ENCODE data around the gene WNT11.
"Not testable (repeated sequence)": the region's sequence is repeated elsewhere in the genome, so short reads cannot be mapped to it uniquely, and the experiment has no call there.

Gene WNT11

DNA sequence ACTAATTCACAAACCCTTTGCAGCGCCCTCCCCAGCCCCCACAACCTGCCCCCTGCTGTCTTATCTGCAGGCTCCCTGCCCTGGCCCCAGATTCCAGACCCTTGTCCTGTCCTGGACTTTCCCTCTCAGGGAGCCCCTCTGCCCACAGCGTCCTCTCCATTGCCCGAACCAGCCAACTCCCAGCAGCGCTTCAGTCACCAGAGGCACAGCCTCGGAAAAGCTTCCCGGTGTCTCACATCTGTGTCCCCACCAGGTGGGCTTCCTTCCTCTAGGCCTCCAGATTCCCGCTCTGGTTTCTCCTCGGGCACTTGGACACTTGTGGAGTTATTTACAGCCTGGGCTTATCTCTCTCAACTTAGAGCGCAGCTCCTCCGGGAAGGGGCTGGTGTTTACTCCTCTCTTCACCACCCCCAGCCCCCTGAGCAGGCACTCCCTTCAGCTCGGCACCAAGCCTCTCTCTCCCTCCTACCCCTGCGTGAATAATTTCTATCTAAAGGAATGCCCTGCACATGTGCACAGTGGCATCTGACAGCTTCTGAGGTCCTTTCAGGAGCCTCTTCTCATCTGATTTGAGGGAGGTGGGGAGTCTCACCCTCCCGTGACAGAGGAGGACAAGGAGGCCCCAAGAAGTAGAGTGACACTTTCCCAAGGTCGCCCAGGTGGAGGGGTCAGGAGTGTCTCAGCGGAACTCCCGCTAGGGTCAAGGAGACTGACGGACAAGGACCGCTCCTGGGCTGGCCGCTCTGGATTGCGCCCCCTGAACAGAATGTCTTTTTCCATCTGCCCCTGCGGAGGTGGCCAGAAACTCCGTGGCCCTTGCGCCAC is 838 bp downstream of the WNT11 start:
- FAIRE-seq, result no peak
- no peak for DNase-seq (ENCODE audit: insufficient read length, low spot score)

DNA sequence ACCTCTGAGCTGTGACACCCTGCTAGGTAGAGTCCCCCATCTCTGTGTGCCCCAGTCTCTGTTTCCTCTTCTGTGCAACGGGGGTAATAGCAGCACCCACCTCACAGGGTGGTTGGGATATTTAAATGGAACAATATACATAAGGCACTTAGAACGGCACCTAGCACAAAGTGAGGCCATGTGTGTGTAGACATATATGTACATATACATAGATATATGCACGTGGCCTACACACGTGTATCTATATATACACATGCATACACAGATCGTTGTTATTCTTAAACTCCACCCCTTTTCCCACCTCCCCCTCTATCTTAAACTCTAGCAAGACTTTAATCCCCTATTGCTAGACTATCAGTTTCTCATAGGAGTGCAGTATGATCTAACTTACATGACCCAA is 2.4 kb downstream of the WNT11 start:
- DNase-seq (ENCODE audit: insufficient read length, low spot score) (no peak), FAIRE-seq (no peak)

DNA sequence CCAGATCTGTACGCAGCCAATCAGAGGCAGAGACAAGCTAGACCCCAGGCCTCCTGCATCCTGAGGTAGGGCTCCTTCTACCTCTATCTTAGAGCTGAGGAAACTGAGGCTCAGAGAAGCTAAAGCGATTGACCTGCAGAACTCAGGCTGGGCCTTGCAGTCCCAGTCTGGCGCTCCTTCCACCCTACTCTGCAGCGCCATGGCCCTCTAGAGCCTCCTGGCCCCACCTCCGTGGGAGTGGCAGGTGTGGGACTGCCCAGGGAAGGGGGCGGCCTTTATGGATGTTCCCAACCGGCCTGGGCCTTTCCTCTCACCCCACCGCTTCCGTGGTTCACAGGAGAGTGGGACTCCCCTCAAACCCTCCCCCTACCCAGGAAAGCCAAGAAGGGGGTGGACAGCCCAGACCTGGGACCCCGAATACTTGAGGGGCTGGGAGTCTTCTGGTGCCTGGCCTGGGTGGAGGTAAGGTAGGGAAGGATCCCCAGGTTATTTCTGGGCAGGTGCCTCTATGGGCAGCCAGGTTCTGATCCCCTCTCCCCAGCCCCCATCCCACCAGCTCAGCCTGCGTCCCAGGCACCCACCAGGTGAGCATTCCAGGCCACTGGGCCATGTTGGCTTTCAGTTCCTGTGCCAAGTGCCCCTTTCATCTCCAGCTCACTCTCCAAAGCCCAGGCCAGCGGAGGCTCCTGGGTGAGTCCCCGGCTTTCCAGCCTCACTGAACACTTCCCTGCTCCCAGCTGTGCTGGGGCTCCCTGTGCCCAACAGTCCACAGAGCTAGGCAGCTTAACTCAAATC is 3.0 kb downstream of the WNT11 start:
- no peak for DNase-seq (ENCODE audit: insufficient read length, low spot score)
- no peak for FAIRE-seq

DNA sequence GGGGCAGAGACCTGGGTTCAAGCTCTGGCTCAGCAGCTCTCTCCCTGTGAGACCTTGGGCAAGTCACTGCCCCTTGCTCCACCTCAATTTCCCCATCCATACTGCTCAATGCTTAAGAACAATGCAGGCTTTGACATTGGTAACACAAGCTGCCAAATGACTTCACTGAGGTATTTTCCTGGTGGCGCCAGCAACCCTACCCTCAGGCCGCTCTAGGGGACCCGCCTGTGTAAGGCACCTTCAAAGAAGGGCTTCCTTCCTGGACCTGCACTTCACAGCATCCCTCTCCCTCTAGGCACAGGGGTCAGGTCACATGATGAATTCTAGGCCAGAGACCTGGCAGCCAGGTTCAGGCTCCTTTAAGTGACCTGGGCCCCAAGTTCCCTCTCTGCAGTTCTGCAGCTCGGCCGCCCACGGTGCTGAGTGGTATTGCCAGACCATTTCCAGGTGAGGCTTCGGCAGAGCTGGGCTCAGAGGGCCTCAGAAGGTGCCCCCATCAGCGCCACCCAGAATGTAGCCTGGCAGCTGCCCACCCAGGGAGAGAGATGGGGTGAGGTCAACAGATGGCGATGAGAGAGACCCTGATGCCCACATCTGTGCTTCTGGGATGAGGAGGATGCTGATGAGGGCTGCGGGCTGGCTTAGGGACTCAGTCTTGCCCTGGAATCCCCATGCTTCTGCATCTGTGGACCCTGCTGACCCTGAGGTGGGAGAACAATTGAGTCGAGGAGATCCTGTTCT is 4.5 kb downstream of the WNT11 start:
- no peak for FAIRE-seq
- DNase-seq (ENCODE audit: insufficient read length, low spot score), result no peak

DNA sequence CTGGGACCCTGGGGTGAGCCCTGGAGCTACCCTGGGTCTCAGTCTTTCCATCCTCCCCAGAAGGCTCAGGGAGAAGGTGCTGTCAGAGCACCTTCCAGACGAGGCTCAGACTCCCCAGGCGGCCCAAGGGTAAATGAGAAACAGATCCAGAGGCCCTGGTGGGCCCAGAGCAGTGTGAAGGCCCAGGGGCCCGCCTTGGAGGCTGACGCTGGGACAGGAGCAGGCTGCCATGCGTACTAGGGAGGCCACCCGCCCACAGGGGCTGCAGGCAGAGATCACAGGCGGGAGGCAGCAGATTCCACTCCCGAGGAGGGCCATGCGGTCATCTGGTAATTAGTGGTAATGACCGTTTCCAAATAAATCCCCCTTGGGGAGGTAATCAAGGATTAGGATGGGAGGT is 5.2 kb downstream of the WNT11 start:
- FAIRE-seq (no peak), DNase-seq (ENCODE audit: insufficient read length, low spot score) (no peak)

DNA sequence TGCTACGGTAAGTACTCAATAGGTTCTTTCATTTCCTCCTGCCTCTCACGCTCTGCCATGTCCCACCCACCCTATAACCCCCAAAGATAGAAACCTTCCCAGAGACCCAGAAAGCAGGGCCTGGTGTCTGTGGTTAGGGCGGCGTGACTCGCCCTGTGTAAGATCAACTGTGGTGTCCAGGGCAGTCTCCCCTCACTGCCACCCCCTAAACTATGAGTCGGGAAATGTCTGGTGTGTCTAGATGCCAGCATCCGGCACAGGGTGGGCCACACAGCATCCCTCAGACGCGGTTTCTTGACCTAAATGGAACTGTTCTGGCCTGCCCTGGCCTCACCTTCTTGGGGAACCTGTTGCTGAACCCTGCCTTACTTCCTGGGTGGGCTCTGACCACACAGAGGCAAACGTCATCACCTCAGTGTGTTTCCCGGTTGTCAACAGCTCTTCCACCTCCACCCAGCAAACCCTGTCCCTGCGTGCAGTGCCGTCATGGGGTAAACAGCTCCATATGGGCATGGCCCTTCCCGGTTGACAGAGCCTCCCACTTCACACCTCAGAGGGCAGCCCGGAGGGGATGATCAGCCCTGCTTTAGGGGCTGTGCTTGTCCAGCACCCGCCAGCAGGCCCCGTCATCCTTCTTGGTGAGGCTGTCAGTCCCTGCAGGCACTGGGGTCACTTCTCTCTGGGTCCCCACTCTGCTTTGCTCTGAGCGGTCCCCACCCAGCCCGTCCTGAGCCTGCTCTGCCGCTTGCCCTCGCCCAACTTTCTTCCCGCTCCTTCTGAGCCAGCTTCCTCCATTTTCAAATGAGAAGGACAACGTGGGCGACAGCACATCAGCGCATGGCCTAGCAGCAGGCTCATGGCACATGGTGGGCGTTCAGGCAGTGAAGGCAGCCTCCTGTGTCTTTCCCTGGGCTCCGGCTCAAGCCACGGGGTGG is 6.0 kb downstream of the WNT11 start:
- FAIRE-seq, result no peak

DNA sequence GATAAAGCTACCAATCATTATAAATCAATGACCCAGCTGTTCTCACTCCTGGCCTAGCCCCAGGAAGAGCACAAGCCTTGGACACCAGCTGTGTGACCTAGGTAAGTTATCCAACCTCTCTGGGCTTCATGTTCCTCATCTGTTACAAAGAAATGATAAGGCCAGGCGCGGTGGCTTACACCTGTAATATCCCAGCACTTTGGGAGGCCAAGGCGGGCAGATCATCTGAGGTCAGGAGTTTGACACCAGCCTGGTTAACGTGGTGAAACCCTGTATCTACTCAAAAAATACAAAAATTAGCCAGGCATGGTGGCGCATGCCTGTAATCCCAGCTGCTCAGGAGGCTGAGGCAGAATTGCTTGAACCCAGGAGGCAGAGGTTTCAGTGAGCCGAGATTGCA is 7.6 kb downstream of the WNT11 start:
- not testable (repeated sequence) for FAIRE-seq; DNase-seq (ENCODE audit: insufficient read length, low spot score)

More for the DNA sequence above, 6.0 kb downstream of the WNT11 start:
- DNase-seq (ENCODE audit: insufficient read length, low spot score), result no peak

DNA sequence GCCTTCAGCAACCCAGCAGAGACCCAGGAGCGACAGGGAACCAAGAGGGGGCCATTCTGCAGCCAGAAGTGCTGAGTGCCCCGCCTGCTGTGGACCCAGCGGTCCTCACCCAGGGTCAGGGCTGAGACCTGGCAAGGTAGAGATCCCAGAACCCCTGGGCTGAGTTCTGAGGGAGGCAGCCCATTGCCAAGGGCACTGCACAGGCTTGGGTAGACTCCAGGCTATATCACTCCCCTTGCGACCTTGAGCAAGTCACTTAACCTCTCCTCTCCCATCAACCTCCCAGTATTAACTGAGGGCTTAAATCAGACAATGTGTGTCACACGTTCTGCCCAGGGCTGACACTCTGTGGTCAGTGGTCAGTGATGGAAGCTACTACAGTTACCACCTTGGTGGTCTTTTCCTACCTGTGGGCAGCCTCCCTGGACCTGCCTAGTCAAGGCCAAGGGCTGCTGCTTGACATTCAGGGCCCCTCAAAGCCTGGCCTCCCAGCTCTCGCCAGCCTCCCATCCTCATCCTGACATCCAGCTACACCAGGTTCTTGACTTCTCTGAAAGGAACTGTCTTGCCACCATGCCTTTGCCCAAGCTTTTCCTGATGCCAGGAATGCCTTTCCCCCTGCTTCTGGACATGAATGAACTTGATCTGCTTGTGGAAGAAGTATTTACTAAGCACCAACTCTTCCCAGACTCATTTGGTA is 8.2 kb downstream of the WNT11 start:
- FAIRE-seq (no peak), DNase-seq (ENCODE audit: insufficient read length, low spot score) (no peak)

DNA sequence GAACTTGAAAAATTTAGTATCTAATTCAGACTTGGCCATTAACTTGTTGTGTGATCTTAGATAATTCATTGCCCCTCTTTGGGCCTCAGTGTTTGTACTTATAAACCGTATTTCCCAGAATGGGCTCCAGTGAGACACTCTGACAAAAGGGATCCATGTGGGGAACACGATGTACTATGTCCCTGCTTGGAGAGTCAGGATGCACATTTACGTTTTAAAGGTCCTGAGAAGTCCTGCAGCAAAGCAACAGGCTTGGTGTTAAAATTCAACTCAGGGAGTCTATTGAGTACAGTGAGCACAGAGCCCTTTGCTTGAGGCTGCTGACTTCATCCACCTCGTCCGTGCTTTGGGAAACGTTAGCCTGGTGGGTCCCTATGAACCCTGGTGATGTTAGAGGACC is 9.0 kb downstream of the WNT11 start:
- no peak for DNase-seq (ENCODE audit: insufficient read length, low spot score)

DNA sequence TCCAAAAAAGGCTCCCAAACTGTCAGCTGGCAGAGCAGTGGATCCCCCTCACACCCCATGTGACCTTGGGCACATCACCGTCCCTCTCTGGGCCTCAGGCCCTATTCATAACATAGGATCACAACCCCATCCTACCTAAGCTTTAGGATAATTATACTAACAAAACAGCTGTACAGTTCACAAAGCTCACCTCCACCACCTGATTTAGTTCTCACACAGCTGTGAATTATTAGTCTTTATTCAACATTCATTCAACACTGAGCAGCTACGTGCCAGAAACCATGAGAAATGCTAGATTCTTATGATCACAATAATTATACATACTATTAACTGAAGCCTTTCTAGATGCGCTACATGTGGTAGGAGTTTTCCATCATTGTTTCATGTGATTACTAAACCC is 9.5 kb downstream of the WNT11 start:
- DNase-seq (ENCODE audit: insufficient read length, low spot score) (no peak), FAIRE-seq (peak; percentile 4)

More for the DNA sequence above, 9.0 kb downstream of the WNT11 start:
- FAIRE-seq, result no peak

DNA sequence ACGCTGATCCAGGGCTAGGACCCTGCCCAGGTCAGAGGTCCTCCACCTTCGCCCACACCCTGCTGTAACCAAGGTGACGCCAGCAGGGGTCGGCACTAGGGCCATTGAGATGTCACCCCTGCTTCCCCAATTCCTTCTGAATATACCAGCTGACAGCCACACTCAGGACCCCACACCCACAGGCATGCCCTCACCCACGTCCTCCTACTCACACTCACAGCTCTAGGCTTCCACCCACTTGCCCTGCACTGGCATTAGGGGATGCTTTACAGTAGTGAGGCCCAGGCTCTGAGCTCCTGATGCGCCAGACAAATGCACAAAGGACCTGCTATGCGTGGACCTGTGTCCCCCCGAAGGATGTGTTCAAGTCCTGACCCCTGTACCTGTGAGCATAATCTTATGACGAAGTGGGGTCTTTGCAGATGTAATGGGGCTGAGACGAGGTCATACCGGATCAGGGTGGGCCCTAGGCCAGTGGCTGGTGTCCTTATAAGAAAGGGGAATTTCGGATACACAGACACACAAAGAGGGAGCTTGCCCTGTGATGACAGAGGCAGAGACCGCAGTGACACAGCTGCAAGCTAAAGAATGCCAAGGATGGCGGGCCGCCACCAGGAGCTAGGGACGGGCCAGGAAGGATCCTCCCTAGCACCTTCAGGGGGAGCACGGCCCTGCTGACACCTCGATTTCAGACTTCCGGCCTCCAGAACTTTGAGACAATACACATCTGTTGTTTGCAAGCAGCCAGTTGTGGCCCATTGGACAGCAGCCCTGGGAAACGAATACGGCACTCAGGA is 11.2 kb downstream of the WNT11 start:
- FAIRE-seq (no peak), DNase-seq (ENCODE audit: insufficient read length, low spot score) (no peak)

DNA sequence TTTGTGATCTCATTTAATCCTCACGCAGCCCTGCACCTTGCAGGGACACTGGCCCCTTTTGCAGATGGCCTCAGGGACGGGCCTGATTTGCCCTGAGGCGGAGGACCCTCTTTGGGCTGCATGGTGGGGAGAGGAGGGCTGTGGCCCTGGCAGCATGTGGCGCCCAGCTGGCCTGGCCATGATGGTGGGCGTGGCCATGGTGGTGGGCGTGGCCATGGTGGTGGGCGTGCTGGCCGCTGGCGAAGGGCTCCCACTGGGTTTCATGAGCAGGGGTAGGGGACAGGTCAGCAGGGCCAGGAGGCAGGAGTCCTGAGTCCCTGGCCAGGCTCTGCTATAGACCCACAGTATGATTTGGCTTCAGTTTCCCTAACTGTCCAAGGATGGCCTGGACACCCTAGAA is 13.1 kb downstream of the WNT11 start:
- FAIRE-seq, result no peak
- no peak for DNase-seq (ENCODE audit: insufficient read length, low spot score)

DNA sequence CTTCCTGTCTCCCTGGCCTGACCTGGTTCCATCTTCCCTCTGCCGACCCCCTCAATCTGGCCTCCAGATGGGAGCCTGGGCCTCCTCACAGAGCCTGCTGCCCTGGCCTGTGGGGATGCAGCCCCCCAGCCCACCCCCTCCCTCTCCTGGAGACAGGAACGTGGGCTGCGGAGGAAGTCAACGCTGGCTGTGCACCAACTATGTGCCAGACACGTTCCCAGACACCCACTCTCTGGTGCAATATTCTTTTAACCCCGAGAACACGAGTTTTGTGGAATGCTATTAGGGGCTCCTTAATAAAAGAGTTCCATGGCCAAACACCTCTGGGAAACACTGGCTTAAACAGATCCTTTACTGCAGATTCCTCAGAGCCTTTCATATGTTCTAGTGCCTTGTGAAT is 15.9 kb downstream of the WNT11 start:
- peak; percentile 54 for FAIRE-seq
- no peak for DNase-seq (ENCODE audit: insufficient read length, low spot score)

DNA sequence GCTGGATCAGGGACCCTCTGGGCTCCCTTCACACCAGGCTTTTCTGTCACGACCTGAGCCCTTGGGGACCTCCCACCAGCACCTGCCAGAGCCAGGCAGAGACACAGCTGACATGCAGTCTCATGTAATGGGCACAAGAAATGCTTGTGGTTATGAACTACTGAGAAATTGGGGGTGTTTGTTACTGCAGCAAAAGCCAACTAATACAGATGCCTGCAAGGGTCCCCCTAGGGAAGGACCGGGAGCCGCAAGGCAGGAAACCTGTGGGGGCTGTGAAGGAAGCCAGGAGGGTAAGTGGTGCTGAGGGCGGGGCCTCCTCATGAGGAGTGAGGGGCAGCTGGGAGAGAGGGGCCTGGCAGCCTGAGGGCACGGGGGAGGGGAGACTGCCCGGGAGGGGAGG is 16.6 kb downstream of the WNT11 start:
- FAIRE-seq (no peak), DNase-seq (ENCODE audit: insufficient read length, low spot score) (no peak)

DNA sequence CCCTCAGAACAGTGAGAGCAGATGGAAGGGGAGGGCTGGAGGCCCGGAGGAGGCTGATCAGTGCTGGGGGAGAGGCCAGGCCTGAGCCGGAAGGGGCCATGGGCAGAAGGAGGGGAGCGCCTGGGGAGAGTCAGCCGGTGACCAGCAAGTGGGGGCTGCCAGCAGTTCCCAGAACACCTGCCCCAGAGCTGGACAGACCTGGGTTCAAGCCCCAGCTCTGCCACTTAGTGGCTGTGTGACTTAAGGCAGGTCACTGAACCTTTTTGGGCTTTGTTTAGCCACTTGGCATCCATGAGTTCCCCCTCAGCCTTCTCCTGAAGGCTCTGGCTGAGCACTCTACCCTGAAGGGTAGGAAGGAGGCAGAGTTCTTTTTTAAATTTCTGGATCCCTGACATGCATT is 17.4 kb downstream of the WNT11 start:
- DNase-seq (ENCODE audit: insufficient read length, low spot score), result no peak
- FAIRE-seq, result no peak

DNA sequence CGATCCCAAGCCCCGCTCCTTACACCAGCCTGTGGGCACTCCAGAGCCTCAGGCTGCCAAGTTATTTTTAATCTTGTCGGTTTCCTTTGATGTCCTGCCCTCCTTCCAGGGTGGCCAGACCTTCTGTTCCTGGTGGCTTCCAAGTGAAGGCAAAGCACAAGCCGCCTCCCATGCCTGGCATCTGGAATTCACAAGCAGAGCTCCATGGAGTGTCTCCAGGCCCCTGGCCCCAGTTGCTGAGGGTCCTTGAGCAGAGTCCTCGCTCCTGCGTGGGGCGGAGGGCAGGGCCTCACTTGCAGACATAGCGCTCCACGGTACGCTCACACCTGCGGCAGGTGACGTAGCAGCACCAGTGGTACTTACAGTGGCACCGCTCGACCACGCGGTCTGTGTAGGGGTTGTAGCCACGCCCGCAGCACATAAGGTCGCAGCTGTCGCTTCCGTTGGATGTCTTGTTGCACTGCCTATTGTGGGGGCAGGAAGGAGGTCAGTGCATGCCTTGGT is 19.5 kb downstream of the WNT11 start:
- DNase-seq (ENCODE audit: insufficient read length, low spot score) (no peak), FAIRE-seq (peak; percentile 38)

DNA sequence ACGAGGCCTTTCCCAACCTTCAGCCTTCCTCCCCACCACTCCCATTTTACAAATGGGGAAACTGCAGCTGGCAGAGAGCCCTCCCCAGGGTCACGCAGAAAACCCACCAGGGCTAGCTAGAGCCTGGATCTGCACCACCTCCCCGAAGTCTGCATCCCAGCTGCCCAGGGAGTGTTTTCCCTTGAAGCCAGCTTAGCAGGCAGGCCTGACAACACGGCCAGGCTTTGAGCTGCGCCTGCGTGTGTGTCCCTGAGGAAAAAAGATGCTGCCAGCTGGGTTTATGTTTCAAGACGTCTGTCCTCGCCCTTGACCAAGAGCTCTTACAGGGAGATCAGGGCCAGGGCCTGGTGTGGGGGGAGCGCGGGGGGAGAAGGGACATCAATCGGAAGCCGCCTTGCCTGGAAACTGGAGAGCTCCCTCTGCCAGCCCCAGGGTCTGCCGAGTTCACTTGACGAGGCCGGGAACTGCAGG is 20.3 kb downstream of the WNT11 start:
- DNase-seq (ENCODE audit: insufficient read length, low spot score) (no peak), FAIRE-seq (no peak)

DNA sequence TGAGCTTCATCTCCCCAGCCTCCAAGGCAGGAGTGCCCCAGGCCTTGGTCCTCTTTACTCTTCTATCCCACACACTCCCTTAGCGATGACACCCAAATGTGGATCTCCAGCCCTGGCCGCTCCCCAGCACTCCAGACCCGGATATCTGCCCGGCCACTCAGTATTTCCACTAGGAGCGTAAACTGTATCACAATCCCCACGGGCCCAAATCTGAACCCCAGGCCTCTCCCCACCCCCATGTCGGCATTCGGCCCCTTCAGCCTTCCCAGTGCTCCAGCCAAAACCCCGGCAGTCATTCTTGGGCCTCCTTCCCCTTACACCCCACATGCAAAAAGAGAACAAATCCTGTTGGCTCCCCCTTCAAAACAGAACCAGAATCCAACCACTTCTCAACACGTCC is 20.8 kb downstream of the WNT11 start:
- DNase-seq (ENCODE audit: insufficient read length, low spot score), result no peak
- no peak for FAIRE-seq

Measured in HTR-8/SVneo (cell line).